ENCODE data around the gene GNAI2.

Gene GNAI2

GRCh38 chr3:50297896-50298725, 62.1 kb downstream of the GNAI2 start:
- DNase-seq (ENCODE audit: low read depth) = no peak

GRCh38 chr3:50298836-50299637, 63.0 kb downstream of the GNAI2 start, which contains the start of the genes HYAL3 and NAA80:
HYAL3 (minus strand) TSS chr3:50299405; CDS start chr3:50295602, 3,803 bp downstream.
NAA80 (minus strand) TSS chr3:50299405; CDS start chr3:50297463, 1,942 bp downstream.
- peak; percentile 98 for DNase-seq (ENCODE audit: low read depth)

GRCh38 chr3:50299638-50299928, 63.6 kb downstream of the GNAI2 start:
- no peak for DNase-seq (ENCODE audit: low read depth)

GRCh38 chr3:50299929-50300680, 64.1 kb downstream of the GNAI2 start:
- DNase-seq (ENCODE audit: low read depth) = no peak

GRCh38 chr3:50300681-50301254, 64.8 kb downstream of the GNAI2 start:
- DNase-seq (ENCODE audit: low read depth) = no peak

- DNase-seq (ENCODE audit: low read depth) = no peak
Measured at GRCh38 chr3:50302095-50303012, 66.3 kb downstream of the GNAI2 start.

- DNase-seq (ENCODE audit: low read depth) = no peak
Measured at GRCh38 chr3:50303013-50303815, 67.2 kb downstream of the GNAI2 start, which contains the start of gene HYAL1. HYAL1 (minus strand) TSS chr3:50303574; CDS start chr3:50302956, 618 bp downstream.

- DNase-seq (ENCODE audit: low read depth) = no peak
Measured at GRCh38 chr3:50304601-50305000, 68.6 kb downstream of the GNAI2 start.
